T-helper 2 cell treated with Interferon-gamma antibody and Interleukin-4, amounts not matched to agents 100 ng/mL and 5 ng/mL, for 36 hours (primary cell): ENCODE data around the gene SAT1. TPM values are rescaled to one million over a fixed set of nuclear protein-coding genes. Genes with fewer than 3 reads are reported as not detected.

Experiments
- intact Hi-C: fragments of 100-400 bp; cut with micrococcal nuclease; formaldehyde crosslinking; loops from one replicate; pipeline ENCODE4 v1.15.1; 2023
- total RNA-seq: library from RNA; stranded (reverse); gene quantifications from 2 replicates; pipeline ENCODE4 v1.2.3, GENCODE V29; 2022

Gene SAT1
- total RNA-seq, 1 donor from 2014 or later: 45.6 TPM

- intact Hi-C loops: no loop called here
Observed at GRCh38 chrX:23804578-23804977, 21.6 kb downstream of the SAT1 start.

GRCh38 chrX:23805389-23805788 is 22.4 kb downstream of the SAT1 start:
- intact Hi-C loops: no loop called here

- intact Hi-C loops: no loop called here
Observed at GRCh38 chrX:23810279-23810678, 27.3 kb downstream of the SAT1 start.

GRCh38 chrX:23811108-23811651 is 28.2 kb downstream of the SAT1 start:
- intact Hi-C loops: no loop called here

- intact Hi-C loops: no loop called here
Observed at GRCh38 chrX:23811656-23812055, 28.7 kb downstream of the SAT1 start.

GRCh38 chrX:23813808-23814207 is 30.8 kb downstream of the SAT1 start:
- intact Hi-C loops: no loop called here

- intact Hi-C loops: loop anchor here (5.0 kb wide), 1 partner anchor 33 kb away; the partner anchor contains the start of gene SAT1
Observed at GRCh38 chrX:23815376-23815775, 32.4 kb downstream of the SAT1 start.

- intact Hi-C loops: loop anchor here (5.0 kb wide), 1 partner anchor 34 kb away; the partner anchor contains the start of gene SAT1
Observed at GRCh38 chrX:23816179-23816578, 33.2 kb downstream of the SAT1 start.

GRCh38 chrX:23817979-23818336 is 35.0 kb downstream of the SAT1 start:
- intact Hi-C loops: loop anchor here (5.0 kb wide), 1 partner anchor 36 kb away; the partner anchor contains the start of gene SAT1

GRCh38 chrX:23819385-23820234 is 36.6 kb downstream of the SAT1 start:
- intact Hi-C loops: loop anchor here (5.0 kb wide), 1 partner anchor 37 kb away; the partner anchor contains the start of gene SAT1

GRCh38 chrX:23820235-23820782 is 37.3 kb downstream of the SAT1 start:
- intact Hi-C loops: no loop called here

GRCh38 chrX:23821847-23822246 is 38.9 kb downstream of the SAT1 start:
- intact Hi-C loops: no loop called here

- intact Hi-C loops: no loop called here
Observed at GRCh38 chrX:23822397-23822796, 39.4 kb downstream of the SAT1 start.

GRCh38 chrX:23822841-23823240 is 39.9 kb downstream of the SAT1 start:
- intact Hi-C loops: no loop called here

GRCh38 chrX:23825675-23826074 is 42.7 kb downstream of the SAT1 start:
- intact Hi-C loops: no loop called here

- intact Hi-C loops: no loop called here
Observed at GRCh38 chrX:23826216-23826615, 43.2 kb downstream of the SAT1 start.

GRCh38 chrX:23826653-23827052 is 43.7 kb downstream of the SAT1 start:
- intact Hi-C loops: no loop called here

GRCh38 chrX:23828881-23829280 is 45.9 kb downstream of the SAT1 start:
- intact Hi-C loops: no loop called here

- intact Hi-C loops: no loop called here
Observed at GRCh38 chrX:23832721-23833120, 49.7 kb downstream of the SAT1 start.
